Measurements from ENCODE around the gene RAB3A. TPM values are rescaled to one million over a fixed set of nuclear protein-coding genes. Genes with fewer than 3 reads are reported as not detected.
"Not testable (repeated sequence)": the region's sequence is repeated elsewhere in the genome, so short reads cannot be mapped to it uniquely, and the experiment has no call there.

RAB3A gene
- total RNA-seq, 1 donor from 2014 or later: 0.40 TPM

DNA sequence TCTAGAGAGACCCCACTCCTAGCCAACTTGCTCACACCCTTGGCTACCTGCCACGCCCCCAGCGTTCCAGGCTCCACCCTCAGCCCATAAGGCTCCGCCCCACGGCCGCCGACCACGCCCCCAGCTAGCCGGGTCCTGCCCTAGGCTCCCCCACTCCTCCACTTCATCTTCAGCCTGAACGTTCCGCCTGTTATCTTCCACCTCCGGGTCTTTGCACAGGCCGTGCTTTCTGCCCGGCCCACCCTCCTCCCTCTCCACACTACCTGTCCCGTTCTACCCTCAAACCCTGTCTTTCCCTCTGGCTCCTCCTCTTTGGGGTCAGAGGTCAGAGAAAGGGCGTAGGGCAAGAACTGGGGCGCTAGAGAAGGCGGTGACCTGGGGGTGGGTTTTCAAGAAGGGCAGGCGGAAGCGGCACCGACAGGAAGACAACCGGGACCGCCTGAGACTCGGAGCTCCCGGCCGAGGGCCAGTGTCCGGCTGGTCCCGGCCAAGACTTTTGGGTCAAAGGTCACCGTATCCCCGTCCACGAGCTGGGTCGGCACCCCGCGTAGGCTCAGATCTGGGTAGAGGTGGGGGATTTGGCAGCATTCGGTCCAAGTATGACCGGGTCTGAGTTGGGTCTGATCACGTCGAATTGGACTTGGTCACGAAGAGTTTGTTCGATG, 20.1 kb upstream of the RAB3A start:
- DNase-seq (ENCODE audit: low read depth in 2 of 2): peak in 1 of 2 donors; percentile 25

DNA sequence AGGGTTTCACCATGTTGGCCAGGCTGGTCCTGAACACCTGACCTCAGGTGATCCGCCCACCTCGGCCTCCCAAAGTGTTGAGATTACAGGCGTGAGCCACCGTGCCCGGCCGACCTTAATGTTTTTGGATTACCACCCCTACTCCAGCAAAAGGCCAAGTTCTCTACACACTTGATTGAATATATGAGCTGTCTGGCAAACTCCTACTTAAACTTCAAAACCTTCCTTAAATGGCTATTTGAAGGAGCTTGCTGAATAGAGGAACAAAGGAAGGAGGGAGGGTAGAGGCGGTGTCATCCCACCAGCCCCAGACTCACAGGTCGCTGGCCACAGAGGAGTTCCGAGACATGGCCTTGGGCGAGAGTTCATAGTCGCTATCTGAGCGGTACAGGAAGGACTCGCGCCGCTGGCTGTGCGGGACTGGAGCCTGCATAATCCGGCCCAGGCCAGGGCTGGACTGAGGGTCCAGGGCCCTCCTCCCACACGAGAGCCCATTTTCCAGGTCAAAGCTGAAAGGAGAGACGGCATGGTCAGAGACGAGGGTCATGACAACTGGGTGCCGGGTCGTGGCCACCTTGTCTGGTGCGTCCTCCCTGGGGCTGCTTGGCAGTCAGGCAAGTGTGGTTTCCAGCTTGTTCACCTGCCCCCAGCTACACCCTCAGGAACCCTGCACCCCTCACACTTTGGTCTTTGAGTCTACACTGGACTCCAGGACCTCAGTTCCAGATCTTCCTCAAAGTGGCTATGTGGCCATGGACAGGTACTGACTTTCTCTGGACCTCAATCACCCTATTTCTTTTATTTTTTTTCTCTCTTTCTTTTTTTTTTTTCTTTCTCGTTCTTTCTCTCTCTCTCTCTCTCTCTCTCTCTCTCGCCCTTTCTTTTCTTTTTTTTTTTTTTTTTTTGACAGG, 18.2 kb upstream of the RAB3A start:
- no peak for DNase-seq (ENCODE audit: low read depth in 2 of 2)

DNA sequence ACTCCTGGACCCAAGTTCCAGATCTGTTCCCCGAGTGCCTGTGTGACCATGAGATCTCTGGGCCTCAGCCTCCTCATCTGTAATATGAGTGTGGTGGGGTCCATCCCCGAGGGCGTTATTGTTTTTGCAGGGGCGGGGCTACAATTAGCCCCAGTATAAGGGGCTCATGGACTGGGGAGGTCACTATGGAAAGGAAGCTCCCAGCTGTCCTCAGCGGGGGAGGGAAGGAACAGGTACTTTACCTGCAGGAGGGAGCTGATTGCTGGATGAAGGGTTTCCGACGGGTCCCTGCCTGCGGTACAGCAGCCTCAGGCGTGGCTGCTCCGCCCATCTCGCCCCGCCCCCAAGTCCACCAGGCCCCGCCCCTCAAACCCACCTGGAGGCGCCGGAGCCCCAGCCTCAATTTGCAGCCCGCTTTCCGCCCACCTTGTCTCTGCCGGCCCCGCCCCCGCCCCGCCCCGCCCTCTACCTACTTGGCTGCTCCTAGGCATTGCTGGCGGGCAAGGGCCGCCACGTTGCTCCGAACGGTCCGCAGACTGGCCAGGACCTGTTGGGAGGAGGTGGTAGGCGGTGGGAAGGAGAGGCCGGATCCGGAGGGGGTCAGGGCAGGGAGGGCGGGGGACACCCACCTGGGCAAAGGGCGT, 16.9 kb upstream of the RAB3A start:
- DNase-seq (ENCODE audit: low read depth in 2 of 2): no peak

DNA sequence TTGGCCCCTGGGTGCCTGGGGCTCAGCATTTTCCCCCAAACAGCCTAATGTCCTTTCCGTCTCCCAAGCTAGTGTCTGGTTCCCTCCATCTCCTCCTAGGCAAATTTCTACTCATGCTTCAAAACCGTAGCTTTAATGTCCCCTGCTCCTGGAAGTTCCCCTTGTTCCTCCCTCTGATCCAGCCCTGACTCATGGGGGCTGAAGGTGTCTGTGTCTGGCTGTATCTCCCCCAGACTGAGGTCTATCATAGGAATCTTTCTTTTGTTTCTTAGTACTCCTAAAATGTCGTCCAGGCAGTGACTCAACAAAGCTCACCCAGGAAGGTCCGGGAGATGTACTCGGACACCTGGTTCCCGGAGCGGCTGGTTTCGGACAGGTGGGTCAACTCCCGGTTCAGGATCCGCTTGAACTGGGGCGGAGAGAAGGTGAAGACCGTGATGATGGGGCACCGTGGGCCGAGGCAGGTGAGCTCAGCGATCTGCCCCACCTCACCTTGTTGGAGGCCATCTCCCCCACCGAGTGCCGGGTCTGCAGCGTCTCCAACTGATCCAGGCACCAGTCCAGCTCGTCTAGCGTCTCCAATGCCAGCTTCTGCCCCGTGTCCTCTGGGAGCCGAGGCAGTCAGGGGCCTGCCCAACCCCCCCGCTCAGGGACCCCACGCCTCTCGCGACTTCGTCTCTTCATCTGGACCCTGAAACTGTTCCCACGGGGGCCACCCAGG, 16.2 kb upstream of the RAB3A start:
- no peak for DNase-seq (ENCODE audit: low read depth in 2 of 2)

DNA sequence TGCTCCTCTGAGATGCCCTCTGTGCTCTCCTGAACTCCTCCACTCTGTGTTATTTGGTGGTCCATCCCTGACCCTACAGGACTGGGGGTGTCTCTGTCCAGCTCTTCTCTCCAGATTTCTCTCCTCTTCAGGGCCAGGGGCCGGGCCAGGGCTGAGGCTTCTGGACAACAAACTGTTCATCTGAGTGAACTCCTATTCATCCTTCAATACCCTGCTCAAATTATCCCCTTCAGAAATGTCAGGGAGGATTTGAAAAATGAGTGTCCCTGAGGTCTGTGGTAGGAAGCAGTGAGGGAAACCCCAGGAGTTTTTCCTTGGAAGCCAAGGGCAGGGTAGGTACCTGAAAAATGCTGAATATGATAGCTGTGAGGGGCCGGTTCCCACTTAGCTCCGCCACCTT, 14.8 kb upstream of the RAB3A start:
- no peak for DNase-seq (ENCODE audit: low read depth in 2 of 2)

- DNase-seq (ENCODE audit: low read depth in 2 of 2): no peak
Observed at GRCh38 chr19:18218159-18218558, 14.3 kb upstream of the RAB3A start.

DNA sequence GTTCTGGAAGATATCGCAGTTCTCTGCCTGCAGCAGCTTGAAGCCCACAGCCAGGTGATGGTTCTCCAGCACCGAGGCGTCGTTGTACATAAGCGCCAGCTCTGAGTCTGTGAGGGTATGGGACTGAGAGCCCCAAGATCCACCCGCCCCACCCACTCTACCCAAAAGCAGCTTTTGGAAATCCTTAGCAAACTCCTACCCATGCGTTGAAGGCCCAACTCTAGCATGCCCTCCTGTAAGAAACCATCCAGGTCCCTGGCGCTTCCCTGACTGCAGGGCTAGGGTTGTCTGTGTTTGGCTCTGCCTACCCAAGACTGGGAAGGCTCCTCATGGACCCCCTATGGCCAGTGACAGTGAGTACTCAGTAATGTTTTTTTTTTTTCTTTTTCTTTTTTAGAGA, 12.9 kb upstream of the RAB3A start:
- DNase-seq (ENCODE audit: low read depth in 2 of 2): no peak

GRCh38 chr19:18214779-18215433, 11.1 kb upstream of the RAB3A start:
- no peak for DNase-seq (ENCODE audit: low read depth in 2 of 2)

DNA sequence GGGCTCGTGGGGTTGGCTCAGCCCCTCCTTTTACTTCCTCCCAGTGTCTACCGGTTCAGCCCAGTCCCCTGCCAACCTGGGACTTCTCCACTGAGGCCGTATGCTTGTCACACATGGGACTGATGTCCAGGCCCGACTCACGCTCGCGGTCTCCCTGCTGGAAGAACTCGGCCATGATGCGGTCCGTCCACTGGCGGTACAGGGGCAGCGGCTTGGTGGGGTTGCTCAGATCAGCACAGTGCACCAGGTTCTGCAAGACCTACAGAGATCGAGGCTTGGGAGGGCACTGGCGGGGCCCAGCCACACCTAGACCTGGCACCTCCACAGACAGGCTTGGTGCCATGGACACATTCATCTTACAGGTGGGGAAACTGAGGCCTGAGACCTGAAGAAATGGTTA, 7.8 kb upstream of the RAB3A start:
- no peak for DNase-seq (ENCODE audit: low read depth in 2 of 2)

DNA sequence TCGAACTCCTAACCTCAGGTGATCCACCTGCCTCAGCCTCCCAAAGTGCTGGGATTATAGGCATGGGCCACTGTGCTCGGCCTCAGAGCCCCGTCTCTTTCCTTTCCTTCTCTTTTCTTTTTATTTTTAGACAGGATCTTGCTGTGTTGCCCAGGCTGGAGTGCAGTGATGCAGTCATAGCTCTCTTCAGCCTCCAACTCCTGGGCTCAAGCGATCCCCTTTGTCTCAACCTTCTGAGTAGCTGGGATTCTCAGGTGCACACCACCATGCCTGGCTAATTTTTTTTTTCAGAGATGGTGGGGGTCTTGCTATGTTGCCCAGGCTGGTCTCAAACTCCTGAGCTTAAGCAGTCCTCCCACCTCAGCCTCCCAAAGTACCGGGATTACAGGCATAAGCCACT, 6.1 kb upstream of the RAB3A start:
- not testable (repeated sequence) for DNase-seq (ENCODE audit: low read depth in 2 of 2)

DNA sequence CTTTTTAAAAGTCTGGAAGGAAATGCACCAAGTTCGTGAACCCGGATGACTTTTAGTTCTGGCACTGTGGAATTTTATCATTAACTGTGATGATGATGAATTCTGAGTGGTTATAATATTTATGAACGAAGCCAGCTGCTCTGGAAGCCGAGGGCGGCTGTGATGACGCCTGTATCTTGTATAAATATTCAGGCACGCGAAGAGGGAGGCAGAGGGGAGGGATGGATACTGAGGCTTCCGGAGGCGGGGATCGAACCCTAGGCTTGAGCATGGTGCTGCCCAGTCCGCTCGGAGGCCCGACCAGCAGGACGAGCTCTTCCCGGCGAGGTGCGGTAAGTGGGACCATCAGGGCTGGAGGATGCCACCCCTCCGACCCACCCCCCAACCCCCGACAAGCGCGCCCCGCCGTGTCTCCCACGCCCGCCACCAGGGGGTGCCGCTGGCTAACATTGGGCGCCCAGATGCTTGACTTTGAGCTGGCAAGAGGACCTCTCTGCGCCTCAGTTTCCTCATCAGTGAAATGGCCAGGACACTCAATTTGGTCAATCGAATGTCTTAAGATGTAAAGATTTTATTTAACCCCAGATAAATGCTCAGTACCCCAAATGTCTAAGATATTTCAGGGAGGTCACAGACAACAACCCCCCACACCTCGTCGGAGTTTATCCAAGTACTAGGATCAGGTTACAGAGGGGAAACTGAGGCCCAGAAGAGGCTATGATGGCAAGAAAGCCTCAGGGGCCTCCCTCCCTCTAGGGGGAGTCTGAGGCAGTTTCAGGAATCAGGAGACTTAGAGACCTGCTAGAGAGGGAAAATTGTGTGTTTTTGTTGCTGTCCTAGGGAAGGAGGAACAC, 4.5 kb upstream of the RAB3A start:
- peak; percentile 30 to 51 for DNase-seq (ENCODE audit: low read depth in 2 of 2)

DNA sequence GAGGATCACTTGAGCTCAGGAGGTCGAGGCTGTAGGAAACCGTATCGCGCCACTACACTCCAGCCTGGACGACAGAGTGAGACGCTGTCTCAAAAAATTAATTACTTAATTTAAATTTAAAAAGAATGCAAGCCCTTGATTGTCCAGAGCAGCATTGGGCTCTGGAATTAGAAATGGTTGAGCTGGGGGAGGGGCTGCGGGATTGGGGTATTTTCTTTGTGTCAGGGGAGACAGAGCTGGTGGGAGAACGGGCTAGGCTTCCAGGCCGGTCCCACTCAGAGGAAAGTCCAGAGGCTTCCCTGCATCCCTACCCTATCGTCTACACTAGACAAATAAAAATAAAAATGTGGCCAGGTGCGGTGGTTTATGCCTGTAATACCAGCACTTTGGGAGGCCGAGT, 2.2 kb upstream of the RAB3A start:
- no peak for DNase-seq (ENCODE audit: low read depth in 2 of 2)

- peak; percentile 75 to 82 for DNase-seq (ENCODE audit: low read depth in 2 of 2)
Observed at GRCh38 chr19:18205200-18205892, 1.5 kb upstream of the RAB3A start.

- DNase-seq (ENCODE audit: low read depth in 2 of 2): peak in 1 of 2 donors; percentile 51
Observed at GRCh38 chr19:18204394-18205199, 755 bp upstream of the RAB3A start.

- DNase-seq (ENCODE audit: low read depth in 2 of 2): peak in 1 of 2 donors; percentile 29
Observed at GRCh38 chr19:18203408-18203862, 407 bp downstream of the RAB3A start.

DNA sequence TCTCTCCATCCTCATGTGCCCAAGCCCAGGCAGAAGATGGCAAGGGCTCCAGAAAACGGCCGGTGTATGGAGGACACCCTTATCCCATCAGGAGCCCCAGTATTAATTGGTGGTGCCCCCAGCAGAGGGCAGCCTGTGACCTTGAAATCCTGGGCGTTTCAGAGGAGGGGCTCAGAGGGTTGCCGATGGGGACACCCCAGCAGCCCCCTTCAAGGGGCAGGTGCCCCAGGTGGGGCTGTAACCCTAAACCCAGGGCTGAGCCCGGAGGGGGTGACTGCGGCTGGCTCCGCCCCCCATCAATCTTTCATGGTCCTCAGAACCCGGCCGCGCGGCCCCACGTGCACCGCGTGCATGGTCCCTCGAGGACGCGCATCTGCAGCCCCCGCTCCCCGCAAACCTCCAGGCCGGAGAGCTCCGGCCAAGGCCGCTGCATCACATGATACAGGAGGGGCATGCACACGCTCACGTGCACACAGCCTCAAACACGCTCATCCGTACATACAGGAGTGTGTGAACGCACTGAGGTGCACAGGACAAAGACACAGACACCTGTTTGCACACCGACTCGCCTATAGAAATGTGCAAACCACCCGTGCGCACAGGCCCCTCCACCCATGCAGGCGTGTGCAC, 949 bp downstream of the RAB3A start:
- DNase-seq (ENCODE audit: low read depth in 2 of 2): peak in 1 of 2 donors; percentile 40

GRCh38 chr19:18202397-18202777, 1.5 kb downstream of the RAB3A start:
- no peak for DNase-seq (ENCODE audit: low read depth in 2 of 2)

DNA sequence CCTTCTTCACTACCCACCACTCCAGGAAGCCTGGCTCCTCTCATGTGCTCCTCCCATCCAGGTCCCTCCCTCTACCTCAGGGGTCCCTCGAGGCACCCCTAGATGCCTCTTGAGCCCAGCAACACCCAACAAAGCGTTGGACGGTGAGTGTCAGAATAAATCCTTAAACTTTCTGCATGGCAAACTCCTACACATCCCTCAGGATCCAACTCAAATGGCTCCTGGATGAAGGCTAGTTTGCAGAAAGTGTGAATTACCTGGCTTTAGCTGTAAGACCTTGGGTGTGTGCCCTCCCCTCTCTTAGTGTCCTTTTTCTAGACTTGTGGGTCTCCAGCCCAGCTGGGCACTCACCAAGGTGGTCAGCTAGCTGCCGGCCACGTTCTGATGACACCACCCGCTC, 5.5 kb downstream of the RAB3A start:
- DNase-seq (ENCODE audit: low read depth in 2 of 2): no peak
